Posterior vena cava (tissue), 2 donors: Measurements from ENCODE around the gene CA10. TPM values are rescaled to one million over a fixed set of nuclear protein-coding genes. Genes with fewer than 3 reads are reported as not detected.

Experiments used
- DNase-seq: peaks from one replicate; pipeline ENCODE4 v3.0.0-alpha.2; 2020; ENCODE audit warnings: low spot score
- intact Hi-C, 2 donors: fragments of 100-400 bp; cut with DNase I; formaldehyde crosslinking; loops; one replicate each; pipeline versions ENCODE4 v1.14.1 to v1.14.2; 2022 to 2023
- total RNA-seq, 2 donors: library from RNA; stranded (reverse); fragmentation: NEBNext Ultra II Directional; extraction: Animal tissue kit (Norgen Biotek cat#: 25700); gene quantifications; one replicate each; pipeline ENCODE4 v1.2.1, GENCODE V29; 2021
- donor health status: DM: yes; HTN: yes; CAD: no.
- donor health status: DM: yes; HTN: yes; CAD: no.

CA10 gene
- total RNA-seq, 2 donors from 2014 or later: not detected

DNA sequence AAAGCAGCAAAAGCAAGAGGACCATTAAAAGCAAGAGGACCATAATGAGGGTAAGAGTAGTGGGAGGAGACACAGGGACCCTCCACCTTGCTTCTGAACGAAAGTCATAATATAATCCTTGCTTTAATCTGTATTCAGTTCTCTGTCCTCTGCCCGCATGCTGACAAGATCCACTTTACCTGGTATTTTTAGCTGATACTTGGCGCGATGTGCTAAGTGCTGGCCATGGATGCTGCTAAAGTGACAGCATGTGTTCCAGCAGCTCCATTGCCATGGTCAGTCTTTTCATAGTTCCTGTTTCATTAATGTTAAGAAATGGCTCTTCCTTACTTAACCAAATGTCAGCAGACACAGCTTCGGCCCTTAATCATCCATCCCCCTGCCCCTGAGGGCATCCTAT is 86.8 kb downstream of the CA10 start:
- DNase-seq: no peak
- intact Hi-C loops: loop anchor here in 1 of 2 donors (5.0 kb wide), 1 partner anchor 559 kb away; no protein-coding TSS in a partner anchor

DNA sequence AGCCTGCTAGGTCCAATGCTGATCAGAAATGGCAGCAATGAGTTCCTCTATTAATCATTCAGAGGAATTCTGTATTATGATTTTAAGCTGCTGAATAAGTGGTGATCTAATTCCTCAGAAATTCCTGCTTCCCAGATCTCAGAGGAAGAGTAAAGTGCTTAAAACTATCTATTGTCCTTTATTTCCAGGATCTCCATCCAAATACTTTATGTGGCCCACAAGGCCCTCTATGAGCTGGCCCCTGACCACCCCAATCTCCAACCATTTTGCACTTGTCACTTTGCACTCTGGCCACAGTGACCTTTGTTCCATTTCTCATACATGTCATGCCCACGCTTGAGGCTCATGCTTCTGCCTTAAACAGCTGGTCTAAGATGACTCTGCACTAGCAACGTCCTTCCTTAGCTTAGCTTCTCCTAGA is 93.7 kb downstream of the CA10 start:
- DNase-seq: no peak
- intact Hi-C loops: no loop called here

DNA sequence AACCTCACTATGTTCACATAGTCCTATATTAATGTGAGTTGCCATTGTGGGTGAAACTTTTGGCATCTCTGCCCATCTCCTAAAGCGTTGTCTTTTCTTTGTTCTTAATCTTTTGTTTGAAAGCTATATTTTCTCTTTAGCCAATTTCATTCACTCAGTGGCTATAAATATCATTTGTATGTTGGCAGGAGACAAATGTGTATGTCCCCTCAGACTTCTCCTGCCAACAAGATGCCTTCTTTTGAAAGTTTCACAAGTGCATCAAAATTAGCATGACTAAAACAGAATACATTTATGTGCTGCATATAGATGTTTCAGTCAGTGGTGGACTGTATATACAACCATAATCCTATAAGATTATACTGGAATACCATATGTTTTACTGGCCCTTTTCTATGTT is 109.0 kb downstream of the CA10 start:
- no peak for DNase-seq
- intact Hi-C loops: no loop called here

DNA sequence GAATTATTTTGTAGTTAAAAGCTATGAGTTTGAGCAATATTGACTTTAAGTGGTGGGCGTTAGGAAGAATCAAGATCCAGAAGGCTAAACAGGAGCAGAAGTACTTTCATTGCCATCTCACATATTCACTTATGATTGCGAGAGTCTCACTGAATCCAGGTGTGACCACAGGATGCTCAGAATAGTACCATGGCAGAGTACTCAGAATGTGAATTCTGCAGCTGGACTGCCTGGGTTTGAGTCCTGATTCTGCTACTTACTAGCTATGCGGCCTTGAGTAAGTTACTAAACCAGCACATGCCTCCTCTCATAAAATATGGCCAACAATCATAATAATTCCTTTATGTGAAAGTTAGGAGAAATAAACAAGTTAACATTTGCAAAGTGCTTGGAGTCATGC is 109.5 kb downstream of the CA10 start:
- intact Hi-C loops: no loop called here
- no peak for DNase-seq

DNA sequence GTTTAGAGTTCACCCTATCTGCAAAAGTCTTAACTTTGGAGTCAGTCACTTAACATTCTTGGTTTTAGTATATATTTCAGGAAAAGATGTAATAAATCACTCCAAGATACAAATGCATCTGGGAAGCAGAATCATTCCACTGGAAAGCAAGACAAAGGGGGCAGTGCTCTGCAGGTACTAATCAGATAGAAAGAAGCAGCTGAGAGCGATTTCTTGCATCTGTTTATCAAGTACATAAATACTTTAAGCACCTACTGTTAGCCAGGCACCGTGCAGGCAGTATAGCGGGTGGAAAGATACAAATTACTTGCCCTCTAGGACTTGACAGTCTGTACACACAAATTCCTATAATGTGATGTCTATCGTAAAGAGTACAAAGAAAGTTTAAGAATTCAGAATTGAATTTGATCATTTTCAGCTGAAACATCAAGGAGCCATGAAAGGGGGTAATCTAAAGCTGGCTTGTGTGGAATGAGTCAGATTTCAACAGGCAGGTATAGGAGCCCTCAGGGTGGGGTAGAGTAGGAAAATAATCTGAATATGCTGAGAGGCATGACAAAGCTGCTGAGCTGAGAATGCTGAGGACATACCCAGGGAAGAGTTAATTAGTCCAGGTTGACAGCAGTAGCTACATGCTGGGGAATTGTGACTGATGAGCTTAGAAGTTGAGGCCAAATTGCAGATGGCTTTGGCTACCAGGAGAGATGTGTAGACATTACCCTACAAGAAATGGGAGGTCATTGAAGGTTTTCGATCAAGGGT is 110.2 kb downstream of the CA10 start:
- intact Hi-C loops: no loop called here
- DNase-seq: no peak

DNA sequence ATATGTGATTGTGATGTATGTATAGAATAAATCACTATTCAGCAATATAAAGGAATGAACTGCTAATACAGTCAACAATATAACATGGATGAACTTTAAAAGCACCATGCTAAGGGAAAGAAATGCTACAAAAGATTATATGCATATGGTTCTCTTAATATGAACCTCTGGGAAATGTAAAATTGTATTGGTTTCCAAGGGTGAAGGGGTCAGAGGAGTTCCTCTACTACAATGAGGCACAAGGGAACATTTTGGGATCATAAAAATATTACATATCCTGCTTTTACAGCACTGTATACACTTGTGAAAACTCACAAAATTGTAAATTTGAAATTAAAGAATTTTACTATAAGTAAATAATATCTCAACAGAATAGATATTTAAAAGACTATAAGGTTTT is 111.4 kb downstream of the CA10 start:
- DNase-seq: no peak
- intact Hi-C loops: no loop called here

DNA sequence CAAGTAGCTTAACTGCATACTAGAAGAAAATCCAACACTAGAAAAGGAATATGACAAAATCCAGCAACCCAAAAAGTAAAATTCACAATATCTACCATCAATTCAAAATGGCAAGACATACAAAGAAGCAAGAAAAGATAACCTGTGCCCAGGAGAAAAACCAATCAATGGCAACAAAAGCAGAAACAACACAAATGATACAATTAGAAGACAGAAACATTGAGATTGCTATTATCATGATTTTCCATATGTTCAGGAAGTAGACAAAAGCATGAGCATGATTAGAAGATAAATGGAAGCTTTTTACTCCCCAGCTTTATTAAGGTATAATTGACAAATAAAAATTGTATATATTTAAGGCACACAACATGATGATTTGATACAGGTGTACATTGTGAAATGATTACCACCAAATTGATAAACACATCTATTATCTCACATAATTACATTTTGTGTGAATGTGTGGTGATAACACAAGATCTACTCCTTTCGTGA is 117.3 kb downstream of the CA10 start:
- DNase-seq: no peak
- intact Hi-C loops: no loop called here

DNA sequence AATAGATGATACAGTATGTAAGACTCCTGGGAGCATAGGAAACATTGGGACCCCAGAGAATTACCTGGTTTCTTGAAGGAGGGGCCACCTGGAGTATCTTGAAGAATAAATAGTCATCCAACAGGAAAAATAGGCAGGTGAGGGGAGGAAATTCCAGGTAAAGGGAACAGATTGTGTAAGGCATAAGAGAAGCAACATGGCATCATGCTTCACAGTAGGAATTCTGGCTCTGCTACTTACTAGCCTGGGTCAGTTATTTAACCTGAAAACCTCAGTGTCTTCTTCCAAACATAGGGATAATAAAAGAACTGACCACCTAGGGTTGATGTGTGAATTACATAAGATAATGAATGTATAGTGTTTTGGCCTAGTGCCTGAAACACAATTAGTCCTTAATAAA is 122.1 kb downstream of the CA10 start:
- intact Hi-C loops: no loop called here
- no peak for DNase-seq

DNA sequence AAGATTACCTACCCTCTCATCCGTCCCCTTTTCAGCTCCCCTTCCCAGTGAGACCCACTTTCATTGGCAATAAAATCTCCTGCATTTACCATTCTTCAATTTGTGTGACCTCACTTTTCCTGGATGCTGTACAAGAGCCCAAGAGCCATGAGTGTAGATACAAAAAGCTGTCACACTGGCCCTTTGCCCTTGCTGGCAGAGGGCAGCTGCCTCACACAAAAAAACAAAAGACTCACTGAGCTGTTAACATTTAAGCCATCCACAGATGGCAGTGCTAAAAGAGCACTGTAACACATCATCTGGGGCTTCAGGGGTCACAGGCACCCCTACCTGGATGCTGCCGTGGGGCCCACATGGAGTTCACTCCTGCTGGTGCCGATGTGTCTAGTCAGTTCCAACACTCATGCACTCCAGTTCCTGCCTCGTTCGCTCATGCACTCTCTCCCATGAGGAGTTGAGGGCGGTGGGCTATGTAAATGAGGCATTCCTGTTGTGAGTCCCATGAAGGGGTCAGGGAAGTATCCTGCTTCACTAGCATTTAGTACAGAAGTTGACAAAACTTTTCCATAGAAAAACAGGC is 123.1 kb downstream of the CA10 start:
- intact Hi-C loops: no loop called here
- DNase-seq: no peak

DNA sequence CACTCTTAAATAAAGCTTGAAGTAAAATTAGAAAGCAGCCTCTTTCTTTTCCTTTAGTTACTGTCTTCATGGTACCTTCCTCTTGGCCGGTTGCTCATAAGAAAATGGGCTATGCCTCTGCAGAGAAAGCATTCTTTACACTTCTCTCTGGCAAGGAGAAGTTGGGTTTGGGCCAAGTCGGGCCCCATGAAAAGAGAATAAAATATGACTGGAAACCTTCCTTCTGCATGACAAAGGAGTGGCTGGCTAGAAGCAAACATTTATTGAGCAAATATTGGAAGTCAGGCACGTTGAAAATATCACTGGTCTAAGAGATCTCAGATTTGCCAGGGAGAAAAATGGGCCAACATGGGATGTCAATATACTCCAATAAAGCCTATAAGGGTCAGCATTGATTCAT is 126.1 kb downstream of the CA10 start:
- intact Hi-C loops: no loop called here
- no peak for DNase-seq

DNA sequence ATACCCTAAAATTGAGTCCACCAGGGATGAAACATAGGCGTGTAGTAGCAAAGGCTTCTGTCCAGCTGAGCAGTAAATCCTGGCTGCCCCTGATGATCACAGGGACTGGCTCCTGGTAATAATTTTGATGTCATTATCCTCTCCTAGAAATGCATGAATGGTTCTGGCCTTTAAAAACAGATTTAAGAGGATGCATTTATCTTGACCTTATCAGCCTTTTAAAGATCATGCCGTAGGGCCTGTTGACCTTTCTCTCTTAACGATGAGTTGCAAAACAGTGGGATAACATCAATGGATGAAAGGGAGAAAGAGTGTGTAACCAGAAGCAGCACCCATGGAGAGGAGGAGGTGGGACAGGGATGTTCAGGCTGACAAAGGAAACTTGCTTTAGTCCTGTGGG is 128.5 kb downstream of the CA10 start:
- intact Hi-C loops: no loop called here
- no peak for DNase-seq

DNA sequence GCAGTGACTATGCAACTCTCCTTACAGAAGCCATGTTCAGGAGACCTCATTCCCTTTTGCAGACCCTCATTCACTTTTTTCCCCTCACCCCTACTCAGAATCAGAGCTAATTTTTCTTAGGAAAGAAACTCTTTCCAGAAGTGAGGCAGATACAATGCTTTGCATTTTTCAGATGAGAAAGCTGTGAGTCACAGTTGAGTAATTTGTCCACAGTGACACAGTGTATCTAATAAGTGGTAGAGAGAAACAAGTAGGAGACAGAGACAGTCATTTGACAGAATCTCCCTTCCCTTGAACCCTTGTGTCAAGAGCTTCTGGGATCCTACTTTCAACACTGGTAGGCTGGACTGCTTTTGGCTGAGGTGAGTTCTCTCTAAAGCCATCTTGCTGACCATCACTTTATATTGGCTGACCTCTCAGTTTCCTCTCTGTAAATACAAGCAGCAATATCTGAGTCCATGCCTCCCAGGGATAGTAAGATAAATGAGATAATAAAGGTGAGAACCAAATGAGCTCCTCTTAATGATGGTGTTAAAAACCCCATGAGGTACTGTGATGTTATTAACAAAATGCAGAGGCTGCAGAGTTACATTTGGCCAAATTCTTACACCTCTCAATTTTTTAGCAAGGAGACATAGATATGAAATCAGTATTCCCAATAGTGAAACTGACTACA is 130.8 kb downstream of the CA10 start:
- intact Hi-C loops: no loop called here
- no peak for DNase-seq

DNA sequence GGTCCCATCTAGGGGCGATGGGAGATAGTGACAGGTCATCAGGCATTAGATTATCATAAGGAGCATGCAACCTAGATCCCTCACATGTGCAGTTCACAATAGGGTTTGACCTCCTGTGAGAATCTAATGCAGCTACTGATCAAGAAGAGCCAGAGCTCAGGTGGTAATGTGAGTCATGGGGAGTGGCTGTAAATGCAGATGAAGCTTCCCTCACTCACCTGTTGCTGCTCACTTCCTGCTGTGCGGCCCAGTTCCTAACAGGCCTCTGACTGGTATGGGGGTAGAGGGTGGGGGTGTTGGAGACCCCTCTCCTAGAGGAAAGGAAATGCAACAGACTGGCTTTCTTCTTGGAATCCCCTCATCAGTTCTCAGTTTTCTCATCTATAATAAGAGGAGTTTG is 131.4 kb downstream of the CA10 start:
- DNase-seq: no peak
- intact Hi-C loops: no loop called here

DNA sequence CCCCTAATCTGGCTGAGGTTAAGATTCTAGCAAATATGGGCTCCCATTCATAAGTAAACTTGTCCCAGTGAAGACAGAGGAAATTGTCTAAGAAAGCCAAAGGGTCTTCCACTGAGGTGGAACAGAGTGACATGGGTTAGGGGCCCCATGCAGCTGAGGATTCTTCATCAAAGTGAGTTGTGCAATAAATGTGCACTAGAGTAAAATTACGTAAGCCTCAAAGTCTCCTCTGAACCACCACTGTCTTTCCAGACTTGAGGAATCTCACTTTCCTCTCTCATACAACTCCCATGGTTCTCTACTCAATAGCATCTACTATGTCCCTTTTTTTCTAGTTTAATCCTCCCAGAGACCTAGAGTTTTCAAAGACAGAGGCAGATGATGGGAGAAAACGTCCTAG is 132.4 kb downstream of the CA10 start:
- intact Hi-C loops: no loop called here

DNA sequence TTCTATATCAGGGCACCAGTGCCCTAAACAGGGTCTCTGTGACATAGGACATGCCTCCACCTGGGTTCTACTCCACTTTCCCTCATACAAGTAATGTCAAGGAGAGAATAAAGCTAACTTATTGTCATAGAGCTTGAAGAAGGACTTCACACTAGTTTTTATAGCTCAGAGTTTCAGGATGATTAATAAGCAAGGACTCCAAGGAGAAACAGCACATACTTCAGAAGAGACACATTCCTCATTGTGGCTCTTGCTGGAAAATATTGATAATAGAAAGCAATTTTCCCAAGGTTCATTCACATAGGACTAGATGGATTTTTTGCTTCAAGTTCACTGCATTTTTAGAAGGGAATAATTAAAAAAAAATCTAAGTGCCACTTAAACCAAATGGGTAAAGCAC is 133.3 kb downstream of the CA10 start:
- intact Hi-C loops: no loop called here
- DNase-seq: no peak

More for the DNA sequence above, 132.4 kb downstream of the CA10 start:
- no peak for DNase-seq

DNA sequence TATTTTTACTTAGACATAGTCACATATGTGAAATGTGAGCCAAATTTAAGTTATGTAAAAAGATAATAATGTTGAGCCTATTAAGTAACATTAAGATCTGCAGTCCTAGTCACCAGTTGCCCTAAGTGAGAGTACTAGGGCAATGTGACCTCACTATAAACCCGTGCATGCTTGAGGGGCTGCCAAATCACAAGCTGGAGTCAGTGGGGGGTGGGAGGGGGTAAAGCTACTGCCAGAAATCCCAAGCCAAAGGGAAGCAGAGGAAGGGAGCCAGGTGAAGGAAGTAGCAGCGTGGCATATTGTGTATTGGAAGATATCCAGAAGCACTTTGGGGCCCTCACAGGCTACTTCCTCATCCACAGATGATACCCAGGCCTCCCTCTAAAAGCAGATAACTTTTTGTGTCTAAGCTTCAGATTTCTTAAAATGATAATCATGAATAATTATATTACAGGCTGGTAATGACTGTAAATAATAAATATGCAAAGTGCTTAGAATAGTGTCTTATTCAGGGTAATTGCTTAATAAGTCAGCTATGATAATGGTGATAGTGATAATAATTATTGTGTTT is 134.1 kb downstream of the CA10 start:
- no peak for DNase-seq
- intact Hi-C loops: no loop called here

DNA sequence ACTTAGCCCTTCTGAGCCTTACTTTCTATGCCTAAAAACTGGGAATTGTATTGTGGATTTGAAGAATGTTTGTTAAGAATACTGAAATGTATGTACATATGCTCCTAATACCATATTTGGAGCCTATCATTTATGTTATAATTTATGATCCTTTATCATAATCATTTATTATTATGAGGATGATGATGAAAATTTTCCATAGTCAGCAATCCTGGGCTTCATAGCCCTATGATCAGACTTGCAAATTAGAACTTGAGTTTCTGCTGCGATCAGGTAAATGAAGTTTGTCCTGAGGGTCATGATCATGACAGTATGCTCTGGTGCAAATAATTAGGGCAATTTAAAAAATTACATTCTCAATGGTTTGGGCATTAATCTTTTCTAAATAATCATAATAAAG is 147.4 kb downstream of the CA10 start:
- no peak for DNase-seq
- intact Hi-C loops: no loop called here

DNA sequence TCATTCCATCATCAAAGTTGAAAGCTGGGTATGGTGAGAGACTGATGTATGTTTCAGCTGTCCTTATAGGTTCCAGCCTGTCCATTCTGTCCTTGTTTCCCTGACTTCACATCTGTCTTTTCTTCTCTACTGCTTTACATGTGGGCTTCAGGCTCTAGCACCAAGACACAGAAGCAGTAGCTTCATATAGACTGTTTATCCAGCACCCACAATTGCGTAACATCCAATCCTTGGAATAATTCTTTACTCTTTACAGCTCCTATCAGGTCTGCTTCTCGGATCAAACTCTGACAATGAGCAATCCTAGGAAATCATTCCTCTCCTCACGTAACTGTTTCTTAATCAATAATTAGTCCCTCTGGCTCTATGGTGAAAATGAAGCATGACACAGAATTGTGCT is 158.9 kb downstream of the CA10 start:
- intact Hi-C loops: no loop called here

DNA sequence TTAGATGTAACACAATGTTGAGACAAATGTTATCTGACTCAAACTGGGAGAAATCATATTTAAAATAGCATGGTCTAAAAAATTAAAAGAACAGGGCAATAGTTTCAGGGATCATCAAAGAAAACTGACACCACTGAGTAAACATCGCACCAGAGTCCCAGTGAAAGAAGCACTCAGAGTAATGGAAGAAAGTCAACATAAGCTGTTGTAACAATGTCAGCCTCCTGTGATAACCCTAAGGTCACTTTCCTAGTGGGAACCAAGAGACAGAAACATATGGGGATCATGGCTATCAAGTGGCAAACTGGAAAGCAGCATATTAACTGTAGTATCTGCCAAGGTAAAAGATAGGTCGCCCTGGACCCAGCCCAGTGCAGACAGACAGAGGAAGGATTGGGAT is 160.8 kb downstream of the CA10 start:
- DNase-seq: no peak
- intact Hi-C loops: no loop called here

More for the DNA sequence above, 158.9 kb downstream of the CA10 start:
- no peak for DNase-seq

DNA sequence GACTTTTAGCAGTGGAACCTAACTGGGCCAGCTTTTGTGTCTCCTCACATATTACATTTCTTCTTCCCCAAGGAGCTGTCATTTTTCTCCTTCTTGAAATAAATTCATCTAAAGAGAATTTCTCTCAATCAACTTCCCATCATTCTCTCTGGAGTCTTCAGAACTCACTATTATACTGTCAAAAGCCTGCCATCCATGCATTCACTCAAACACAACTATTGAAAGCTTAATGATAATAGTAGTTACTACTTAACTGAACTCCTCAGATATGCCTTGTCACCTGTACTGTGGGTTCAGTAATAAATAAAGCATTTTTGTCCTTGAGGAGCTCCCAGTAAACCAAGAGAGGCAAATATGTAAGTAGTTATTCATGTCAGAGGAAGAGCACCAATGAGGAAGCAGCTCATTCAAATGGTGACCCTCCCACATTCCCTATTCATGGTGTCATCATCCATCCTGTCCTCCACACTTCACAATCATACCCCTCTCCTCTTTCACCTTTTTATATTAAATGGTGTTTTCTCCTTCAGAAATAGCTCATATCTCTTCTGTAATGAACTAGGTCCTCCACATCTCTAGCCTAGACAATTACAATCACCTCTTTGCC is 162.6 kb downstream of the CA10 start:
- no peak for DNase-seq
- intact Hi-C loops: no loop called here
